ENCODE results near the gene FATE1. TPM values are rescaled to one million over a fixed set of nuclear protein-coding genes. Genes with fewer than 3 reads are reported as not detected.

Gene FATE1
- total and polyA plus RNA-seq, 2 of the 8 experiments (the other 6 are each of a cell fraction or from before 2014, with no cell fraction given) = 0.12 TPM; not detected in 1

DNA sequence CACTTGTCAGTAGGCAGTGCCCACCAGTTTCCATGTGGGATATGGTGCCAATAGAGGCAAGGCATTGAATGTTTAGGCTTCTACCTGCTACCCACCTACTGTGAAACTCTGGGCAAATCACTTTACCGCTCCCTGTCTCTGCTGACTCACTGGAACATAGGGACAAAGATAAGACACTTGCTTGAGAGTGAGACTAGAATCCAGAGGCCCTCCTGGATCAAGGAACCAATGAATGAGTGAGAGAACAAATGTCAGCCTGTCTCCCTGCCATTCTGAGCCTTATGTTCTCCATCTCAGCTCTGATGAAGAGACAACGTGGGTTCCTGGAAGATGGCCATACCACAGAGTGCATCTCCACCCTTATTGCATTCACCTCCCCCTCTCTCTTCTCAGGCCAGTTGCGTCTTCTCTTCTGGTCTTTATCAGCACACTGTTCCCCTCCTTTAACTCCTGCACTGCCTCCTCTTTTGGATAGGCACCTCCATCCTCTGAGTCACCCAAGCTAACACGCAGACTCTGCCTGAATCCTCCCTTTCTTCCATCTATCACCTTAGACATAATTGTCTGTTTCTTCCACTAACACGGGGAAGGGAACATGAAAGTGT, 35.9 kb upstream of the FATE1 start:
- H2AFZ ChIP-seq (ENCODE audit: low read length) = no peak overlapping the region
- H3K27me3 ChIP-seq (replicated peaks in 1 of 4; ENCODE audit: control insufficient read depth in 3 of 4, extremely low read depth in 1 of 4, insufficient read depth in 3 of 4, low read length in 3 of 4) = no peaks in the 10 kb centered on the region
- WGBS, 2 experiments (ENCODE audit: extremely low coverage in 1 of 2, insufficient coverage in 1 of 2, insufficient read length in 1 of 2, insufficient replicate concordance in 2 of 2, low coverage in 1 of 2, low lambda C conversion rate in 2 of 2, missing lambda C conversion rate in 1 of 2) = 91% methylated on average over 5 of the region's 5 CpGs; no CpG with 5 or more reads in 1 of the 2 experiments
- no peak overlapping the region for H3K9ac ChIP-seq (replicated peaks in 1 of 4; ENCODE audit: extremely low read depth in 1 of 4, low read depth in 3 of 4, low read length in 3 of 4)
- H3K4me3 ChIP-seq (ENCODE audit: extremely low read depth in 1 of 4, insufficient read depth in 2 of 4, low read depth in 3 of 4, low read length in 4 of 4) = no peak overlapping the region
- no peak overlapping the region for H3K4me2 ChIP-seq (ENCODE audit: insufficient read depth in 1 of 2, low read depth in 2 of 2, low read length in 2 of 2)
- no peak overlapping the region for H4K91ac ChIP-seq (replicated peaks; ENCODE audit: insufficient read length, low read length)
- ChIA-PET CTCF (ENCODE audit: partially characterized antibody) (interaction anchor here (0.8 to 2.4 kb wide), 14 partner anchors 9 to 526 kb away, joined by 3 to 23 read pairs (median 4); no protein-coding TSS in a partner anchor), POLR2A (ENCODE audit: partially characterized antibody) (no interaction called here)
- TF ChIP-seq GTF2F1 (IDR thresholded peaks at IDR 0.05; ENCODE audit: borderline replicate concordance, low read depth, low read length) (no peak), SRF (IDR thresholded peaks at IDR 0.05; ENCODE audit: low read depth, low read length) (no peak), BACH1 (IDR thresholded peaks at IDR 0.05; ENCODE audit: low read length) (no peak)
- no peak overlapping the region for H3K14ac ChIP-seq (ENCODE audit: insufficient read length)
- H3K27ac ChIP-seq (ENCODE audit: low read depth, low read length) = no peak overlapping the region
- no peaks in the 10 kb centered on the region for H3K36me3 ChIP-seq (ENCODE audit: control insufficient read depth in 2 of 4, insufficient read depth in 4 of 4, low read length in 3 of 4)
- H3K23me2 ChIP-seq (ENCODE audit: low read depth, low read length) = no peaks in the 10 kb centered on the region
- no peak overlapping the region for H3K56ac ChIP-seq (replicated peaks; ENCODE audit: insufficient read length, low read depth, low read length)
- H3K4me1 ChIP-seq (replicated peaks in 1 of 4; ENCODE audit: control insufficient read depth in 3 of 4, insufficient read depth in 4 of 4, low read length in 3 of 4) = no peaks in the 10 kb centered on the region
- H3K79me1 ChIP-seq (ENCODE audit: low read depth, low read length) = no peaks in the 10 kb centered on the region
- H4K5ac ChIP-seq (ENCODE audit: insufficient read length, low read depth, low read length) = no peak overlapping the region
- no peak overlapping the region for H2BK12ac ChIP-seq (ENCODE audit: low read depth, low read length)
- FAIRE-seq (no peak), DNase-seq (ENCODE audit: low read depth in 1 of 2, low spot score in 2 of 2) (no peak)
- no peak overlapping the region for H3K4ac ChIP-seq (replicated peaks; ENCODE audit: insufficient read length, low read depth, low read length)
- no peak overlapping the region for H3K18ac ChIP-seq (ENCODE audit: extremely low read depth, low read length)
- H3K23ac ChIP-seq (ENCODE audit: insufficient read length) = no peak overlapping the region
- no peak overlapping the region for H2BK120ac ChIP-seq (replicated peaks; ENCODE audit: low read depth, low read length)
- H3K9me3 ChIP-seq (ENCODE audit: insufficient read depth in 2 of 2, low read depth in 1 of 2, low read length in 1 of 2) = no peaks in the 10 kb centered on the region
- H2BK15ac ChIP-seq (ENCODE audit: low read length) = no peak overlapping the region
- no peak overlapping the region for H4K8ac ChIP-seq (ENCODE audit: extremely low read depth, insufficient read depth, low read length)
- H4K20me1 ChIP-seq (replicated peaks in 1 of 2; ENCODE audit: control insufficient read depth in 1 of 2, insufficient read depth in 2 of 2, low read length in 2 of 2) = no peaks in the 10 kb centered on the region
- H3K79me2 ChIP-seq (ENCODE audit: control insufficient read depth in 1 of 2, insufficient read depth in 2 of 2, low read length in 2 of 2) = no peaks in the 10 kb centered on the region
- no peak overlapping the region for H2BK5ac ChIP-seq (ENCODE audit: low read depth, low read length)
- no peak overlapping the region for H2BK20ac ChIP-seq (ENCODE audit: low read length)
- H2AK5ac ChIP-seq (ENCODE audit: low read depth, low read length) = no peak overlapping the region

Data from H1 (cell line).